Thyroid gland (tissue), 4 donors: ENCODE measurements around the gene FAM13C.

ENCODE experiments used
- POLR2A ChIP-seq, 2 donors: fragments of 450-650 bp; IDR thresholded peaks; one replicate each; pipeline ENCODE4 v1.6.1; 2017; ENCODE audit warnings: antibody characterized with exemption in 2 of 2, mild to moderate bottlenecking in 2 of 2, moderate library complexity in 1 of 2
- TF ChIP-seq, protein P1 (sequence below), 6 experiments: fragments of 200-600 bp in 3 of 6; fragments of 450-650 bp in 3 of 6; sonication (generic) in 3 of 6; IDR thresholded peaks; one replicate each; pipeline ENCODE4 v1.5.1; 2016 to 2019; ENCODE audit warnings: antibody characterized with exemption in 6 of 6, mild to moderate bottlenecking in 2 of 6, inconsistent platforms in 1 of 6, moderate library complexity in 1 of 6

DNA sequence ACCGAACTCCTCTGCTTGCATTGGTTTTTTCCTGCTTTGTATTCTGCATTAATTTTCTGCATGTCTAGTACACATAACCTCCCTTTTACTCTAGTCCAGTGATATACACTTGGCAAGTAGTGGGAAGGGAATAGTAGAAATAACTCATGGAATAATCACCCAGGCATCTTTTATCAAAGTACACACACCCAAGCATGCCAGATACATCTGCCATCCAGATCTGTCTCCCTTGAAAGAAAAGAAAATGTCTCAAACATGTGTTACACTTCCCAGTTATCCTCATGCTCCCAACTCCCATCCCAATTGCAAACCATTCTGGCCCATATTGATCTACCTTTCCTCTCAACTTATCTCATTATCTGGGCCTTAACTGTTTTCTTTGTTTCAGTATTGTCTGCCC, 106.9 kb downstream of the FAM13C start:
- TF ChIP-seq, protein P1, sequence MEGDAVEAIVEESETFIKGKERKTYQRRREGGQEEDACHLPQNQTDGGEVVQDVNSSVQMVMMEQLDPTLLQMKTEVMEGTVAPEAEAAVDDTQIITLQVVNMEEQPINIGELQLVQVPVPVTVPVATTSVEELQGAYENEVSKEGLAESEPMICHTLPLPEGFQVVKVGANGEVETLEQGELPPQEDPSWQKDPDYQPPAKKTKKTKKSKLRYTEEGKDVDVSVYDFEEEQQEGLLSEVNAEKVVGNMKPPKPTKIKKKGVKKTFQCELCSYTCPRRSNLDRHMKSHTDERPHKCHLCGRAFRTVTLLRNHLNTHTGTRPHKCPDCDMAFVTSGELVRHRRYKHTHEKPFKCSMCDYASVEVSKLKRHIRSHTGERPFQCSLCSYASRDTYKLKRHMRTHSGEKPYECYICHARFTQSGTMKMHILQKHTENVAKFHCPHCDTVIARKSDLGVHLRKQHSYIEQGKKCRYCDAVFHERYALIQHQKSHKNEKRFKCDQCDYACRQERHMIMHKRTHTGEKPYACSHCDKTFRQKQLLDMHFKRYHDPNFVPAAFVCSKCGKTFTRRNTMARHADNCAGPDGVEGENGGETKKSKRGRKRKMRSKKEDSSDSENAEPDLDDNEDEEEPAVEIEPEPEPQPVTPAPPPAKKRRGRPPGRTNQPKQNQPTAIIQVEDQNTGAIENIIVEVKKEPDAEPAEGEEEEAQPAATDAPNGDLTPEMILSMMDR (IDR thresholded peaks at IDR 0.05), result no peak
- TF ChIP-seq POLR2A (IDR thresholded peaks at IDR 0.05), result no peak
